HEK293T (cell line): ENCODE measurements around the gene YAE1.

Experiments
- CTCF ChIA-PET: fragments of 350-600 bp; formaldehyde crosslinking; extraction: SDS; loops from one replicate; lab custom pipeline; 2021; ENCODE audit warnings: antibody characterized with exemption, inconsistent platforms; lab: Yijun Ruan, JAX
- POLR2A ChIA-PET: fragments of 350-600 bp; formaldehyde crosslinking; extraction: SDS; loops from one replicate; lab custom pipeline; 2020; ENCODE audit warnings: antibody characterized with exemption, inconsistent platforms; lab: Yijun Ruan, JAX
- DNase-seq: peaks from one replicate; pipeline ENCODE4 v3.0.0; 2012; ENCODE audit warnings: mixed read lengths; ENCODE audit errors: extremely low spot score
- ARNT ChIP-seq: fragments of 450-650 bp; IDR thresholded peaks from 2 replicates; pipeline ENCODE4 v1.6.1; 2017; ENCODE audit warnings: mild to moderate bottlenecking
- BHLHE40 ChIP-seq: fragments of 450-650 bp; IDR thresholded peaks from 2 replicates; pipeline ENCODE4 v1.6.1; 2016; ENCODE audit warnings: mild to moderate bottlenecking, moderate library complexity, borderline replicate concordance
- CTBP1 ChIP-seq: fragments of 450-650 bp; IDR thresholded peaks from 2 replicates; pipeline ENCODE4 v1.6.1; 2016; ENCODE audit warnings: borderline replicate concordance
- ELF4 ChIP-seq: fragments of 450-650 bp; IDR thresholded peaks from 2 replicates; pipeline ENCODE4 v1.6.1; 2017; ENCODE audit warnings: antibody characterized with exemption
- FOXA1 ChIP-seq: fragments of 450-650 bp; IDR thresholded peaks from 2 replicates; pipeline ENCODE4 v1.6.1; 2016; ENCODE audit warnings: mild to moderate bottlenecking
- FOXK2 ChIP-seq: fragments of 450-650 bp; IDR thresholded peaks from 2 replicates; pipeline ENCODE4 v1.6.1; 2016; ENCODE audit warnings: mild to moderate bottlenecking
- FOXM1 ChIP-seq: fragments of 450-650 bp; IDR thresholded peaks from 2 replicates; pipeline ENCODE4 v1.6.1; 2017; ENCODE audit warnings: mild to moderate bottlenecking, borderline replicate concordance
- HDGF ChIP-seq: fragments of 450-650 bp; IDR thresholded peaks from 2 replicates; pipeline ENCODE4 v1.6.1; 2017; ENCODE audit warnings: antibody characterized with exemption, borderline replicate concordance
- L3MBTL2 ChIP-seq: fragments of 450-650 bp; conservative IDR thresholded peaks from 2 replicates; pipeline ENCODE4 v1.6.1; 2016; ENCODE audit warnings: mild to moderate bottlenecking
- LEF1 ChIP-seq: fragments of 450-650 bp; IDR thresholded peaks from 2 replicates; pipeline ENCODE4 v1.6.1; 2017; ENCODE audit warnings: mild to moderate bottlenecking, borderline replicate concordance
- NFRKB ChIP-seq: fragments of 450-650 bp; IDR thresholded peaks from 2 replicates; pipeline ENCODE4 v1.6.1; 2016; ENCODE audit warnings: mild to moderate bottlenecking, moderate library complexity
- PKNOX1 ChIP-seq: fragments of 450-650 bp; IDR thresholded peaks from 2 replicates; pipeline ENCODE4 v1.6.1; 2016
- SP1 ChIP-seq: fragments of 450-650 bp; IDR thresholded peaks from 2 replicates; pipeline ENCODE4 v1.6.1; 2017
- SUZ12 ChIP-seq: fragments of 450-650 bp; IDR thresholded peaks from 2 replicates; pipeline ENCODE4 v1.6.1; 2016; ENCODE audit warnings: mild to moderate bottlenecking
- TARDBP ChIP-seq: fragments of 450-650 bp; IDR thresholded peaks from 2 replicates; pipeline ENCODE4 v1.6.1; 2016
- ZNF384 ChIP-seq: fragments of 450-650 bp; IDR thresholded peaks from 2 replicates; pipeline ENCODE4 v1.6.1; 2016

YAE1 gene

GRCh38 chr7:39603924-39604323 is 37.7 kb downstream of the YAE1 start:
- no peak for TF ChIP-seq FOXM1
- no peak for TF ChIP-seq LEF1
- no peak for TF ChIP-seq ARNT
- no peak for TF ChIP-seq L3MBTL2
- no peak for TF ChIP-seq SUZ12
- TF ChIP-seq CTBP1 = no peak
- no peak for TF ChIP-seq FOXK2
- no peak for TF ChIP-seq SP1
- no peak for TF ChIP-seq BHLHE40
- no peak for TF ChIP-seq FOXA1
- no peak for TF ChIP-seq NFRKB
- DNase-seq = no peak
- ChIA-PET POLR2A (no interaction called here), CTCF (no interaction called here)

- TF ChIP-seq NFRKB = no peak
- TF ChIP-seq TARDBP = no peak
- no peak for TF ChIP-seq HDGF
- TF ChIP-seq ZNF384 = no peak
- TF ChIP-seq ARNT = no peak
- TF ChIP-seq LEF1 = no peak
- TF ChIP-seq L3MBTL2 = no peak
- TF ChIP-seq PKNOX1 = no peak
- no peak for TF ChIP-seq FOXK2
- TF ChIP-seq CTBP1 = no peak
- no peak for DNase-seq
- POLR2A ChIA-PET = interaction anchor here (1.4 kb wide), 1 partner anchor 18 kb away, joined by 6 read pairs; the partner anchor contains the start of gene RALA
- CTCF ChIA-PET = no interaction called here
Observed at GRCh38 chr7:39605087-39605486, 38.9 kb downstream of the YAE1 start.

GRCh38 chr7:39606352-39606751 is 40.1 kb downstream of the YAE1 start:
- POLR2A ChIA-PET = interaction anchor here (1.4 kb wide), 1 partner anchor 17 kb away, joined by 6 read pairs; the partner anchor contains the start of gene RALA
- no peak for TF ChIP-seq CTBP1
- no peak for TF ChIP-seq TARDBP
- TF ChIP-seq NFRKB = no peak
- no peak for TF ChIP-seq LEF1
- TF ChIP-seq SUZ12 = no peak
- no peak for TF ChIP-seq FOXK2
- TF ChIP-seq SP1 = no peak
- no peak for TF ChIP-seq ZNF384
- no peak for TF ChIP-seq FOXM1
- no peak for TF ChIP-seq HDGF
- no peak for TF ChIP-seq ELF4
- TF ChIP-seq BHLHE40 = no peak
- TF ChIP-seq FOXA1 = no peak
- TF ChIP-seq PKNOX1 = no peak
- no peak for TF ChIP-seq ARNT
- no peak for DNase-seq
- CTCF ChIA-PET = no interaction called here

GRCh38 chr7:39606941-39607340 is 40.7 kb downstream of the YAE1 start:
- CTCF ChIA-PET = no interaction called here
- POLR2A ChIA-PET = no interaction called here
- TF ChIP-seq SP1 (no peak), NFRKB (no peak), ZNF384 (no peak), HDGF (no peak), ELF4 (no peak), ARNT (no peak), FOXM1 (no peak), FOXK2 (no peak), FOXA1 (no peak), LEF1 (no peak), L3MBTL2 (no peak), SUZ12 (no peak), BHLHE40 (no peak), CTBP1 (no peak), PKNOX1 (no peak), TARDBP (no peak)
- no peak for DNase-seq

GRCh38 chr7:39607865-39608264 is 41.7 kb downstream of the YAE1 start:
- ChIA-PET POLR2A (no interaction called here), CTCF (no interaction called here)
- DNase-seq = no peak
- no peak for TF ChIP-seq FOXA1
- no peak for TF ChIP-seq HDGF
- TF ChIP-seq BHLHE40 = no peak
- TF ChIP-seq ZNF384 = no peak
- no peak for TF ChIP-seq ELF4
- TF ChIP-seq FOXM1 = no peak
- TF ChIP-seq SP1 = no peak
- TF ChIP-seq SUZ12 = no peak
- TF ChIP-seq ARNT = no peak
- no peak for TF ChIP-seq CTBP1
- TF ChIP-seq PKNOX1 = no peak
- TF ChIP-seq NFRKB = no peak
- TF ChIP-seq TARDBP = no peak
- TF ChIP-seq L3MBTL2 = no peak
- no peak for TF ChIP-seq FOXK2
- no peak for TF ChIP-seq LEF1

- ChIA-PET POLR2A (no interaction called here), CTCF (no interaction called here)
- DNase-seq = no peak
- TF ChIP-seq BHLHE40 (no peak), CTBP1 (no peak)
Observed at GRCh38 chr7:39608278-39608677, 42.1 kb downstream of the YAE1 start.
